HCT116 (cell line): ENCODE results near the gene TRIM37. TPM values are rescaled to one million over a fixed set of nuclear protein-coding genes. Genes with fewer than 3 reads are reported as not detected.

Source experiments
- ATAC-seq: fragments of 200-7000 bp; cut with Tn5 transposase; 2 replicates; pipeline ENCODE4 v1.9.1; 2020; ENCODE audit warnings: mild to moderate bottlenecking, moderate library complexity
- BruUV-seq: library from RNA; stranded (reverse); fragments of 400-500 nt; replicated peaks from 2 replicates; lab custom pipeline; 2021; lab: Mats Ljungman, UMichigan
- CTCF ChIA-PET: fragments of 300-600 bp; sonication (Branson Sonifier 250); formaldehyde crosslinking; loops from one replicate; lab custom pipeline; 2021; ENCODE audit warnings: antibody characterized with exemption; lab: Charles Lee
- POLR2A ChIA-PET: fragments of 300-600, 350-600 bp; sonication (Branson Sonifier 250); formaldehyde crosslinking; loops from one replicate; lab custom pipeline; 2021; ENCODE audit warnings: antibody characterized with exemption; lab: Charles Lee
- RAD21 ChIA-PET, 2 experiments: fragments of 300-600 bp; sonication (Branson Sonifier 250); formaldehyde crosslinking; loops; one replicate each; lab custom pipeline; 2023; ENCODE audit warnings: low total read pairs in 2 of 2; ENCODE audit not compliant: uncharacterized antibody in 2 of 2, unreplicated experiment in 2 of 2, low non-redundant PET in 1 of 2; lab: Charles Lee
- DNase-seq: peaks from one replicate; pipeline ENCODE4 v3.0.0-alpha.2; 2010; ENCODE audit warnings: low read depth, low spot score
- H2AFZ ChIP-seq: fragments of 200-600 bp; shearing (Covaris generic), sonication (generic); 2 replicates; pipeline ENCODE4 v1.6.1; 2017; ENCODE audit warnings: low read depth, mixed run types, mixed read lengths, antibody characterized with exemption, low read length; ENCODE audit not compliant: poor library complexity, severe bottlenecking
- H3K27ac ChIP-seq: 2 replicates; pipeline ENCODE4 v1.5.1; 2012; ENCODE audit warnings: low read depth, low read length
- H3K27me3 ChIP-seq: fragments of 200-600 bp; sonication (generic); 2 replicates; pipeline ENCODE4 v1.6.1; 2016; ENCODE audit warnings: mixed run types, low read length, mixed read lengths; ENCODE audit not compliant: insufficient read depth
- H3K36me3 ChIP-seq, 2 experiments: fragments of 200-500 bp in 1 of 2; fragments of 200-600 bp in 1 of 2; sonication (Bioruptor generic) in 1 of 2; sonication (generic) in 1 of 2; 2 replicates each; pipeline versions ENCODE4 v1.5.1 to v1.6.1; 2014 to 2016; ENCODE audit warnings: low read length in 2 of 2, inconsistent platforms in 1 of 2, mixed read lengths in 1 of 2, mixed run types in 1 of 2; ENCODE audit not compliant: insufficient read depth in 2 of 2, control insufficient read depth in 1 of 2
- H3K4me1 ChIP-seq, 2 experiments: fragments of 200-600 bp in 1 of 2; sonication (generic) in 1 of 2; 2 replicates each; pipeline versions ENCODE4 v1.5.1 to v1.6.1; 2012 to 2017; ENCODE audit warnings: low read length in 2 of 2, inconsistent platforms in 1 of 2, mild to moderate bottlenecking in 1 of 2, mixed read lengths in 1 of 2, mixed run types in 1 of 2, moderate library complexity in 1 of 2; ENCODE audit not compliant: insufficient read depth in 2 of 2, control insufficient read depth in 1 of 2
- H3K4me2 ChIP-seq: fragments of 200-600 bp; sonication (generic); 2 replicates; pipeline ENCODE4 v1.6.1; 2017; ENCODE audit warnings: mixed run types, low read length, mixed read lengths
- H3K4me3 ChIP-seq, 2 experiments: fragments of 200-600 bp in 1 of 2; sonication (generic) in 1 of 2; replicated peaks in 1 of 2; 2 replicates each; pipeline ENCODE4 v1.5.1; 2011 to 2016; ENCODE audit warnings: low read length in 2 of 2, control low read depth in 1 of 2, low read depth in 1 of 2, mild to moderate bottlenecking in 1 of 2, mixed read lengths in 1 of 2, mixed run types in 1 of 2
- H3K79me2 ChIP-seq: fragments of 200-600 bp; sonication (generic); 2 replicates; pipeline ENCODE4 v1.6.1; 2017; ENCODE audit warnings: mild to moderate bottlenecking, mixed run types, low read length, moderate library complexity, mixed read lengths; ENCODE audit not compliant: insufficient read depth
- H3K9ac ChIP-seq: fragments of 200-600 bp; sonication (generic); 2 replicates; pipeline ENCODE4 v1.6.1; 2016; ENCODE audit warnings: low read length, mixed read lengths
- H3K9me2 ChIP-seq: fragments of 200-600 bp; sonication (generic), shearing (Covaris generic); 2 replicates; pipeline ENCODE4 v1.6.1; 2017; ENCODE audit warnings: mixed run types, mild to moderate bottlenecking, moderate library complexity; ENCODE audit not compliant: insufficient read depth
- H3K9me3 ChIP-seq, 2 experiments: fragments of 200-500 bp in 1 of 2; fragments of 200-600 bp in 1 of 2; sonication (Bioruptor generic) in 1 of 2; sonication (generic) in 1 of 2; 2 replicates each; pipeline ENCODE4 v1.6.1; 2014 to 2017; ENCODE audit warnings: low read length in 2 of 2, mixed read lengths in 2 of 2, inconsistent platforms in 1 of 2, low read depth in 1 of 2, mild to moderate bottlenecking in 1 of 2, mixed run types in 1 of 2, moderate library complexity in 1 of 2; ENCODE audit not compliant: control insufficient read depth in 1 of 2, insufficient read depth in 1 of 2
- H4K20me1 ChIP-seq: fragments of 200-600 bp; sonication (generic), shearing (Covaris generic); 2 replicates; pipeline ENCODE4 v1.6.1; 2017; ENCODE audit warnings: mixed run types, mild to moderate bottlenecking, moderate library complexity; ENCODE audit not compliant: insufficient read depth
- CBX3 ChIP-seq: IDR thresholded peaks from 2 replicates; pipeline ENCODE4 v1.6.1; 2012; ENCODE audit warnings: low read depth
- ELF1 ChIP-seq: IDR thresholded peaks from 2 replicates; pipeline ENCODE4 v1.6.1; 2012; ENCODE audit warnings: low read depth, borderline replicate concordance
- EZH2 ChIP-seq: fragments of 200-600 bp; sonication (generic); IDR thresholded peaks from 2 replicates; pipeline ENCODE4 v1.6.1; 2017; ENCODE audit warnings: antibody characterized with exemption, mixed run types
- POLR2A ChIP-seq: IDR thresholded peaks from 2 replicates; pipeline ENCODE4 v1.7.0; 2011; ENCODE audit warnings: borderline replicate concordance; ENCODE audit not compliant: insufficient read depth, insufficient read length; ENCODE audit errors: extremely low read depth
- TCF7L2 ChIP-seq: IDR thresholded peaks from 2 replicates; pipeline ENCODE4 v1.7.0; 2011; ENCODE audit warnings: borderline replicate concordance, inconsistent platforms; ENCODE audit not compliant: insufficient read depth, insufficient read length; ENCODE audit errors: extremely low read depth
- ZNF274 ChIP-seq: fragments of 200-500 bp; sonication (Bioruptor generic); IDR thresholded peaks from 2 replicates; pipeline ENCODE4 v1.6.1; 2014; ENCODE audit warnings: mild to moderate bottlenecking, low read depth, low read length, inconsistent platforms
- intact Hi-C: fragments of 100-400 bp; cut with micrococcal nuclease; formaldehyde crosslinking; loops from 2 replicates; pipeline ENCODE4 v1.10.0; 2022
- total RNA-seq: library from RNA; stranded (reverse); gene quantifications from one replicate; pipeline ENCODE4 v1.2.1, GENCODE V29; 2021; ENCODE audit not compliant: unreplicated experiment
- TF ChIP-seq, protein P1 (sequence below): IDR thresholded peaks from 2 replicates; pipeline ENCODE4 v1.6.1; 2012

Gene TRIM37
- total RNA-seq, 1 experiment from 2014 or later, result 55.7 TPM

DNA sequence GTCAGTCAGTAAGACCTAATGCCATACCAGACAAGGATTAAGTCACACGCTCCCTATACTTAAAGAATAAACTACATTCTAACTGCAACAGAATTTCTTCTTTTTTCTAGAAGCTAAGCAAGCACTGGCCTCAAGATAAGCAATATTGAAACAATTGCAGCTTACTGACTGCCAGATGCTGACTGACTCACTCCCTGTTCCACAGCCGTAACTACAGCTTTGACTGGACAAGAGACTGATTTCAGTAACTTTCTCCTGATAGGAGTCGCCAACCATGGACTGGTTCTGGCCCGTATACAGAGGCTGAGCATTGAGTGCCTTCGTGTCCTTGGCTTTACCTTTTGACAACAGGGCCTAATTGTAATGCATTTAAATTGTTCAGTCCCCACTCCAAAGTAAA, 67.9 kb downstream of the TRIM37 start:
- ATAC-seq (no peak), DNase-seq (no peak)
- Histone ChIP-seq H3K4me3 (no peak overlapping the region), H3K9me2 (no peaks in the 10 kb centered on the region), H3K9ac (no peak overlapping the region)
- ChIA-PET RAD21 (no interaction called here), POLR2A (no interaction called here), CTCF (no interaction called here)
- no TSS peak for BruUV-seq
- intact Hi-C loops, result no loop called here
- TF ChIP-seq, protein P1, sequence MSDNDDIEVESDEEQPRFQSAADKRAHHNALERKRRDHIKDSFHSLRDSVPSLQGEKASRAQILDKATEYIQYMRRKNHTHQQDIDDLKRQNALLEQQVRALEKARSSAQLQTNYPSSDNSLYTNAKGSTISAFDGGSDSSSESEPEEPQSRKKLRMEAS, result no peak
- TF ChIP-seq ELF1, result no peak
- no peak for TF ChIP-seq TCF7L2
- TF ChIP-seq POLR2A, result no peak
- TF ChIP-seq EZH2, result no peak
- TF ChIP-seq, all 23 proteins: peak for 0
- Histone ChIP-seq H3K27me3 (no peaks in the 10 kb centered on the region), H3K27ac (no peak overlapping the region), H3K4me2 (no peak overlapping the region), H4K20me1 (no peaks in the 10 kb centered on the region), H3K79me2 (no peaks in the 10 kb centered on the region), H2AFZ (no peak overlapping the region), H3K9me3 (no peaks in the 10 kb centered on the region), H3K4me1 (no peaks in the 10 kb centered on the region), H3K36me3 (peaks cover 23 to 28% of the 10 kb centered on the region in 2 experiments)

DNA sequence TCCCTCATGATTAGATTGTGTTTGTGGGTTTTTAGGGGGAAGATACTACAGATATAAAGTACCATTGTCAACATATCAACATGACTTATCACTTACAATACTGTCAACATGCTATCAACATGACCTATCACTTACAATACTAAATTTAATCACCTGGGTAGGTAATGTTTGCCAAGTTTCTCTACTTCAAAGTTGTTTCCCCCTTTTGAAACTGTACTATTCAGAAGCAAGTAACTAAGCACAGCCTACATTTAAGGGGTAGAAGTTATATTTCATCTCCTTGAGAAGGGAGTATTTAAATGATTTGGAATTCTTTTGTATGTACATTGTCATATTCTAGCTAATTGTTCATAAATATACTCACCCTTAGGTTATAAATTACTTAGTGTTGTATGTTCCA, 68.7 kb downstream of the TRIM37 start:
- no peak for DNase-seq
- no peak for TF ChIP-seq CBX3
- TF ChIP-seq, protein P1, result no peak
- no peak for TF ChIP-seq ZNF274
- ChIA-PET RAD21 (no interaction called here), CTCF (no interaction called here), POLR2A (no interaction called here)
- no peak for ATAC-seq
- H4K20me1 ChIP-seq, result no peaks in the 10 kb centered on the region
- no peak overlapping the region for H3K4me2 ChIP-seq
- no peaks in the 10 kb centered on the region for H3K27me3 ChIP-seq
- no peaks in the 10 kb centered on the region for H3K9me3 ChIP-seq
- H2AFZ ChIP-seq, result no peak overlapping the region
- H3K79me2 ChIP-seq, result no peaks in the 10 kb centered on the region
- no peak overlapping the region for H3K9ac ChIP-seq
- H3K27ac ChIP-seq, result no peak overlapping the region
- no peaks in the 10 kb centered on the region for H3K9me2 ChIP-seq
- no TSS peak for BruUV-seq
- peaks cover 16 to 25% of the 10 kb centered on the region in 2 experiments for H3K36me3 ChIP-seq
- intact Hi-C loops, result no loop called here
- no peak overlapping the region for H3K4me3 ChIP-seq
- H3K4me1 ChIP-seq, result no peaks in the 10 kb centered on the region
